CD4-positive, alpha-beta T cell (primary cell): Measurements from ENCODE around the gene PHACTR3. TPM values are rescaled to one million over a fixed set of nuclear protein-coding genes. Genes with fewer than 3 reads are reported as not detected.

Source experiments
- ATAC-seq: fragments of 200-7000 bp; cut with Tn5 transposase; one replicate; pipeline ENCODE4 v1.10.0; 2022; ENCODE audit warnings: mild to moderate bottlenecking; ENCODE audit not compliant: poor library complexity
- CTCF ChIA-PET: fragments of 350-600 bp; sonication (Branson Sonifier 250); formaldehyde crosslinking; loops from one replicate; lab custom pipeline; 2021; ENCODE audit warnings: antibody characterized with exemption, inconsistent platforms; lab: Charles Lee
- POLR2A ChIA-PET: fragments of 350-600 bp; sonication (Branson Sonifier 250); formaldehyde crosslinking; loops from one replicate; lab custom pipeline; 2021; ENCODE audit warnings: antibody characterized with exemption, inconsistent platforms; lab: Charles Lee
- DNase-seq, 14 experiments: peaks; one replicate each; pipeline ENCODE4 v3.0.0-alpha.2; 2013 to 2020; ENCODE audit warnings: mixed read lengths in 2 of 14
- H3K27ac ChIP-seq, 2 donors: one replicate each; pipeline versions ENCODE4 v1.5.1 to v1.7.0; 2013; ENCODE audit warnings: low read length in 2 of 2, low read depth in 1 of 2, mild to moderate bottlenecking in 1 of 2
- H3K27me3 ChIP-seq, 2 experiments: 1 replicate in 1 of 2; 2 replicates in 1 of 2; pipeline versions ENCODE4 v1.6.1 to v1.7.0; 2013; ENCODE audit warnings: low read length in 2 of 2, control low read depth in 1 of 2, mild to moderate bottlenecking in 1 of 2, moderate library complexity in 1 of 2; ENCODE audit not compliant: insufficient read depth in 2 of 2, control insufficient read depth in 1 of 2
- H3K36me3 ChIP-seq: one replicate; pipeline ENCODE4 v1.6.1; 2013; ENCODE audit warnings: low read length, control low read depth; ENCODE audit not compliant: insufficient read depth
- H3K4me1 ChIP-seq: one replicate; pipeline ENCODE4 v1.6.1; 2013; ENCODE audit warnings: low read length, control low read depth; ENCODE audit not compliant: insufficient read depth
- H3K4me3 ChIP-seq: one replicate; pipeline ENCODE4 v1.5.1; 2013; ENCODE audit warnings: mild to moderate bottlenecking, low read length, moderate library complexity
- H3K9me3 ChIP-seq, 2 experiments: 1 replicate in 1 of 2; 2 replicates in 1 of 2; pipeline versions ENCODE4 v1.6.1 to v1.7.0; 2013; ENCODE audit warnings: low read length in 2 of 2, mild to moderate bottlenecking in 2 of 2, control low read depth in 1 of 2, moderate library complexity in 1 of 2; ENCODE audit not compliant: control insufficient read depth in 1 of 2, insufficient read depth in 1 of 2
- H3K27ac Mint-ChIP-seq: one replicate; pipeline ENCODE4 v1.8.0; 2020; ENCODE audit warnings: mixed read lengths
- H3K27me3 Mint-ChIP-seq: one replicate; pipeline ENCODE4 v1.8.0; 2021; ENCODE audit warnings: mixed read lengths
- H3K36me3 Mint-ChIP-seq: one replicate; pipeline ENCODE4 v1.8.0; 2021; ENCODE audit warnings: low read depth, mixed read lengths
- H3K4me1 Mint-ChIP-seq: one replicate; pipeline ENCODE4 v1.8.0; 2021; ENCODE audit warnings: low read depth, mixed read lengths
- H3K4me3 Mint-ChIP-seq: one replicate; pipeline ENCODE4 v1.8.0; 2020; ENCODE audit warnings: mild to moderate bottlenecking, mixed read lengths
- H3K9me3 Mint-ChIP-seq: one replicate; pipeline ENCODE4 v1.8.0; 2020; ENCODE audit warnings: mixed read lengths
- CTCF ChIP-seq: fragments of 200-600 bp; IDR thresholded peaks from one replicate; pipeline ENCODE4 v1.8.0; 2022; ENCODE audit warnings: antibody characterized with exemption, mild to moderate bottlenecking
- intact Hi-C, 2 experiments: fragments of 100-400 bp; cut with DNase I in 1 of 2; cut with micrococcal nuclease in 1 of 2; formaldehyde crosslinking; loops; one replicate each; pipeline versions ENCODE4 v1.15.1 to v1.9.0; 2023 to 2025; cut with DNase I, micrococcal nuclease
- total RNA-seq, 174 experiments: library from RNA in 2 of 174; stranded (reverse) in 2 of 174; gene quantifications; one replicate each; pipeline ENCODE4 v1.2.3 and lab custom pipeline; 2021 to 2026

PHACTR3 gene
- total RNA-seq, 2 experiments from 2014 or later, result not detected

GRCh38 chr20:59671661-59672471, 67.5 kb downstream of the PHACTR3 start:
- Histone ChIP-seq H3K27ac (no peak overlapping the region), H3K27me3 (peaks cover 3 to 8% of the 10 kb centered on the region in 2 experiments), H3K9me3 (peaks cover 0 to 15% of the 10 kb centered on the region in 2 experiments), H3K36me3 (no peaks in the 10 kb centered on the region), H3K4me3 (no peak overlapping the region), H3K4me1 (no peaks in the 10 kb centered on the region)
- H3K4me3 Mint-ChIP-seq, result no peak overlapping the region
- DNase-seq (no peak), ATAC-seq (no peak)
- intact Hi-C loops, result no loop called here
- POLR2A ChIA-PET, result no interaction called here
- H3K27ac Mint-ChIP-seq, result no peak overlapping the region
- CTCF ChIA-PET, result no interaction called here
- H3K36me3 Mint-ChIP-seq, result no peaks in the 10 kb centered on the region
- peaks cover 16% of the 10 kb centered on the region for H3K27me3 Mint-ChIP-seq
- H3K4me1 Mint-ChIP-seq, result no peaks in the 10 kb centered on the region
- no peak for TF ChIP-seq CTCF
- no peaks in the 10 kb centered on the region for H3K9me3 Mint-ChIP-seq

GRCh38 chr20:59672576-59672975, 68.2 kb downstream of the PHACTR3 start:
- H3K36me3 ChIP-seq, result no peaks in the 10 kb centered on the region
- no peak overlapping the region for H3K4me3 Mint-ChIP-seq
- H3K27ac Mint-ChIP-seq, result no peak overlapping the region
- ATAC-seq (no peak), DNase-seq (no peak)
- intact Hi-C loops, result no loop called here
- peaks cover 0 to 15% of the 10 kb centered on the region in 2 experiments for H3K9me3 ChIP-seq
- no peaks in the 10 kb centered on the region for H3K36me3 Mint-ChIP-seq
- H3K4me1 ChIP-seq, result no peaks in the 10 kb centered on the region
- H3K27me3 Mint-ChIP-seq, result peaks cover 21% of the 10 kb centered on the region
- H3K4me1 Mint-ChIP-seq, result no peaks in the 10 kb centered on the region
- no peak overlapping the region for H3K4me3 ChIP-seq
- TF ChIP-seq CTCF, result no peak
- no peaks in the 10 kb centered on the region for H3K9me3 Mint-ChIP-seq
- ChIA-PET POLR2A (no interaction called here), CTCF (no interaction called here)
- H3K27ac ChIP-seq, result no peak overlapping the region
- H3K27me3 ChIP-seq, result peaks cover 3 to 8% of the 10 kb centered on the region in 2 experiments

GRCh38 chr20:59673288-59673997, 69.1 kb downstream of the PHACTR3 start:
- no peak for TF ChIP-seq CTCF
- peaks cover 3 to 8% of the 10 kb centered on the region in 2 experiments for H3K27me3 ChIP-seq
- Mint-ChIP-seq H3K4me1 (no peaks in the 10 kb centered on the region), H3K9me3 (no peaks in the 10 kb centered on the region), H3K27me3 (peaks cover 30% of the 10 kb centered on the region), H3K27ac (no peak overlapping the region), H3K36me3 (no peaks in the 10 kb centered on the region), H3K4me3 (no peak overlapping the region)
- H3K36me3 ChIP-seq, result no peaks in the 10 kb centered on the region
- intact Hi-C loops, result no loop called here
- peaks cover 0 to 15% of the 10 kb centered on the region in 2 experiments for H3K9me3 ChIP-seq
- no peak overlapping the region for H3K27ac ChIP-seq
- CTCF ChIA-PET, result no interaction called here
- ATAC-seq (no peak), DNase-seq (no peak)
- H3K4me1 ChIP-seq, result no peaks in the 10 kb centered on the region
- H3K4me3 ChIP-seq, result no peak overlapping the region
- POLR2A ChIA-PET, result no interaction called here
